MCF 10A (cell line): Measurements from ENCODE around the gene DPP6. TPM values are rescaled to one million over a fixed set of nuclear protein-coding genes. Genes with fewer than 3 reads are reported as not detected.

ENCODE experiments used
- BruUV-seq: library from RNA; stranded (reverse); fragments of 400-500 nt; replicated peaks from 2 replicates; lab custom pipeline; 2021; lab: Mats Ljungman, UMichigan
- CTCF ChIA-PET: fragments of 300-600 bp; sonication (Branson Sonifier 250); formaldehyde crosslinking; extraction: SDS; loops from one replicate; lab custom pipeline; 2021; ENCODE audit warnings: antibody characterized with exemption, inconsistent platforms; lab: Yijun Ruan, JAX
- POLR2A ChIA-PET: fragments of 300-600, 350-650 bp; sonication (Branson Sonifier 250); formaldehyde crosslinking; extraction: SDS; loops from one replicate; lab custom pipeline; 2020; ENCODE audit warnings: antibody characterized with exemption, inconsistent platforms; lab: Yijun Ruan, JAX
- DNase-seq: peaks from one replicate; pipeline ENCODE4 v3.0.0-alpha.2; 2018; ENCODE audit not compliant: unreplicated experiment
- H3K27ac Mint-ChIP-seq: one replicate; pipeline ENCODE4 v1.8.0; 2022; ENCODE audit warnings: mild to moderate bottlenecking, low read depth, mixed read lengths; ENCODE audit not compliant: unreplicated experiment
- H3K27me3 Mint-ChIP-seq: one replicate; pipeline ENCODE4 v1.8.0; 2022; ENCODE audit warnings: mixed read lengths; ENCODE audit not compliant: insufficient read depth, unreplicated experiment
- H3K36me3 Mint-ChIP-seq: one replicate; pipeline ENCODE4 v1.8.0; 2022; ENCODE audit warnings: mild to moderate bottlenecking, moderate library complexity, mixed read lengths; ENCODE audit not compliant: insufficient read depth, unreplicated experiment
- H3K4me1 Mint-ChIP-seq: one replicate; pipeline ENCODE4 v1.8.0; 2022; ENCODE audit warnings: mixed read lengths; ENCODE audit not compliant: insufficient read depth, unreplicated experiment
- H3K4me3 Mint-ChIP-seq: one replicate; pipeline ENCODE4 v1.8.0; 2022; ENCODE audit warnings: mild to moderate bottlenecking, moderate library complexity, mixed read lengths; ENCODE audit not compliant: unreplicated experiment
- H3K9me3 Mint-ChIP-seq: one replicate; pipeline ENCODE4 v1.8.0; 2022; ENCODE audit warnings: mixed read lengths; ENCODE audit not compliant: unreplicated experiment
- intact Hi-C: fragments of 100-400 bp; cut with micrococcal nuclease; formaldehyde crosslinking; loops from 2 replicates; pipeline ENCODE4 v1.14.1; 2022
- total RNA-seq: library from RNA; stranded (reverse); gene quantifications from 2 replicates; pipeline ENCODE4 v1.2.3, GENCODE V29; 2022
- TF ChIP-seq, protein P1 (sequence below): fragments of 200-600 bp; IDR thresholded peaks from one replicate; pipeline ENCODE4 v1.8.0; 2022; ENCODE audit warnings: antibody characterized with exemption, mild to moderate bottlenecking; ENCODE audit not compliant: unreplicated experiment

Gene DPP6
- total RNA-seq, 1 experiment from 2014 or later: not detected

DNA sequence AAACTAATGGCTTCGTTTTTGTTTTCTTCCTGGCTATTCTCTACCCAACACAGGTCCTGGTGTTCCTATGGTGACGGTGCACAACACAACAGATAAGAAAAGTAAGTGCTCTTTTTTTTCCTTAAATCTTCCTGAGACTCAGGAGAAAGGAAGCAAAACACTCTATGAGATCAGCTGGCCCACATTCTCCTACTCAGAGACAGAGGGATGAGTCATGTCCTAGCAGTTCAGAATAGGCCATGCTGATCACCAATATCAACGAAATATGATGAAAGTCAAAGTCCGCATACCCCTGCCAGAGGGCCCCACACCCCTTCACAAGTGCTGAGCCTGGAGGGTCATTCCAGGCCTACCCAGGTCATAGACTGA lies 801.5 kb downstream of the DPP6 start:
- peaks cover 10% of the 10 kb centered on the region for H3K9me3 Mint-ChIP-seq
- no peaks in the 10 kb centered on the region for H3K36me3 Mint-ChIP-seq
- no peak overlapping the region for H3K27ac Mint-ChIP-seq
- CTCF ChIA-PET: no interaction called here
- POLR2A ChIA-PET: interaction anchor here (0.6 kb wide), 1 partner anchor 19 kb away, joined by 3 read pairs; no protein-coding TSS in a partner anchor
- H3K4me3 Mint-ChIP-seq: no peak overlapping the region
- H3K4me1 Mint-ChIP-seq: no peaks in the 10 kb centered on the region
- H3K27me3 Mint-ChIP-seq: peaks cover 11% of the 10 kb centered on the region
- intact Hi-C loops: no loop called here
- no peak for DNase-seq
- BruUV-seq: no TSS peak
- TF ChIP-seq, protein P1, sequence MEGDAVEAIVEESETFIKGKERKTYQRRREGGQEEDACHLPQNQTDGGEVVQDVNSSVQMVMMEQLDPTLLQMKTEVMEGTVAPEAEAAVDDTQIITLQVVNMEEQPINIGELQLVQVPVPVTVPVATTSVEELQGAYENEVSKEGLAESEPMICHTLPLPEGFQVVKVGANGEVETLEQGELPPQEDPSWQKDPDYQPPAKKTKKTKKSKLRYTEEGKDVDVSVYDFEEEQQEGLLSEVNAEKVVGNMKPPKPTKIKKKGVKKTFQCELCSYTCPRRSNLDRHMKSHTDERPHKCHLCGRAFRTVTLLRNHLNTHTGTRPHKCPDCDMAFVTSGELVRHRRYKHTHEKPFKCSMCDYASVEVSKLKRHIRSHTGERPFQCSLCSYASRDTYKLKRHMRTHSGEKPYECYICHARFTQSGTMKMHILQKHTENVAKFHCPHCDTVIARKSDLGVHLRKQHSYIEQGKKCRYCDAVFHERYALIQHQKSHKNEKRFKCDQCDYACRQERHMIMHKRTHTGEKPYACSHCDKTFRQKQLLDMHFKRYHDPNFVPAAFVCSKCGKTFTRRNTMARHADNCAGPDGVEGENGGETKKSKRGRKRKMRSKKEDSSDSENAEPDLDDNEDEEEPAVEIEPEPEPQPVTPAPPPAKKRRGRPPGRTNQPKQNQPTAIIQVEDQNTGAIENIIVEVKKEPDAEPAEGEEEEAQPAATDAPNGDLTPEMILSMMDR: no peak

GRCh38 chr7:154854836-154855235 lies 802.6 kb downstream of the DPP6 start:
- TF ChIP-seq, protein P1: no peak
- H3K27ac Mint-ChIP-seq: no peak overlapping the region
- no peak for DNase-seq
- H3K36me3 Mint-ChIP-seq: no peaks in the 10 kb centered on the region
- no peak overlapping the region for H3K4me3 Mint-ChIP-seq
- no peaks in the 10 kb centered on the region for H3K27me3 Mint-ChIP-seq
- ChIA-PET CTCF (interaction anchor here (1.6 kb wide), 1 partner anchor 50 kb away, joined by 3 read pairs; no protein-coding TSS in a partner anchor), POLR2A (no interaction called here)
- BruUV-seq: no TSS peak
- H3K9me3 Mint-ChIP-seq: peaks cover 10% of the 10 kb centered on the region
- no peaks in the 10 kb centered on the region for H3K4me1 Mint-ChIP-seq
- intact Hi-C loops: no loop called here

- TF ChIP-seq, protein P1: no peak
- ChIA-PET POLR2A (no interaction called here), CTCF (interaction anchor here (1.6 kb wide), 1 partner anchor 50 kb away, joined by 3 read pairs; no protein-coding TSS in a partner anchor)
- no TSS peak for BruUV-seq
- Mint-ChIP-seq H3K36me3 (no peaks in the 10 kb centered on the region), H3K4me3 (no peak overlapping the region), H3K4me1 (no peaks in the 10 kb centered on the region), H3K27ac (no peak overlapping the region), H3K9me3 (peaks cover 10% of the 10 kb centered on the region), H3K27me3 (no peaks in the 10 kb centered on the region)
- DNase-seq: no peak
- intact Hi-C loops: no loop called here
These were observed 803.2 kb downstream of the DPP6 start for GRCh38 chr7:154855366-154855765.

- H3K9me3 Mint-ChIP-seq: peaks cover 10% of the 10 kb centered on the region
- intact Hi-C loops: no loop called here
- TF ChIP-seq, protein P1: no peak
- no peak overlapping the region for H3K27ac Mint-ChIP-seq
- CTCF ChIA-PET: interaction anchor here (0.7 to 1.6 kb wide), 2 partner anchors 52 to 113 kb away, joined by 3 read pairs; no protein-coding TSS in a partner anchor
- H3K4me1 Mint-ChIP-seq: no peaks in the 10 kb centered on the region
- no peak overlapping the region for H3K4me3 Mint-ChIP-seq
- POLR2A ChIA-PET: no interaction called here
- no peaks in the 10 kb centered on the region for H3K36me3 Mint-ChIP-seq
- no TSS peak for BruUV-seq
- no peak for DNase-seq
- no peaks in the 10 kb centered on the region for H3K27me3 Mint-ChIP-seq
These were observed 804.5 kb downstream of the DPP6 start for GRCh38 chr7:154856733-154857132.
